Osteoblast (primary cell): Measurements from ENCODE around the gene GNG12. TPM values are rescaled to one million over a fixed set of nuclear protein-coding genes. Genes with fewer than 3 reads are reported as not detected.

Experiments used
- DNase-seq: peaks from one replicate; pipeline ENCODE4 v3.0.0; 2011; ENCODE audit warnings: low spot score, mixed read lengths; ENCODE audit not compliant: insufficient read length; ENCODE audit errors: missing footprints
- H2AFZ ChIP-seq: 2 replicates; pipeline ENCODE4 v1.6.0; 2011; ENCODE audit warnings: mild to moderate bottlenecking, low read length
- H3K27ac ChIP-seq: 2 replicates; pipeline ENCODE4 v1.5.1; 2011; ENCODE audit warnings: mild to moderate bottlenecking, low read depth, low read length, moderate library complexity
- H3K27me3 ChIP-seq: 2 replicates; pipeline ENCODE4 v1.6.0; 2012; ENCODE audit warnings: mild to moderate bottlenecking, control low read depth, inconsistent platforms, low read length, moderate library complexity; ENCODE audit not compliant: insufficient read depth
- H3K36me3 ChIP-seq: 2 replicates; pipeline ENCODE4 v1.5.1; 2011; ENCODE audit warnings: mild to moderate bottlenecking, low read length, control low read depth, moderate library complexity; ENCODE audit not compliant: insufficient read depth
- H3K4me1 ChIP-seq: 2 replicates; pipeline ENCODE4 v1.5.1; 2011; ENCODE audit warnings: mild to moderate bottlenecking, low read length, control low read depth, moderate library complexity; ENCODE audit not compliant: insufficient read depth
- H3K4me2 ChIP-seq: 2 replicates; pipeline ENCODE4 v1.6.0; 2011; ENCODE audit warnings: mild to moderate bottlenecking, low read length; ENCODE audit not compliant: insufficient read depth
- H3K4me3 ChIP-seq: fragments of 200-600 bp; sonication (generic); 3 replicates; pipeline ENCODE4 v1.5.1; 2012; ENCODE audit warnings: mild to moderate bottlenecking, low read length, inconsistent platforms; ENCODE audit not compliant: insufficient read depth
- H3K79me2 ChIP-seq: 2 replicates; pipeline ENCODE4 v1.6.0; 2012; ENCODE audit warnings: mild to moderate bottlenecking, low read length, control low read depth, inconsistent platforms; ENCODE audit not compliant: insufficient read depth
- H3K9me3 ChIP-seq: 2 replicates; pipeline ENCODE4 v1.5.1; 2011; ENCODE audit warnings: low read depth, low read length, control low read depth
- H4K20me1 ChIP-seq: 2 replicates; pipeline ENCODE4 v1.6.0; 2012; ENCODE audit warnings: mild to moderate bottlenecking, low read length, control low read depth; ENCODE audit not compliant: insufficient read depth
- CTCF ChIP-seq: IDR thresholded peaks from 2 replicates; pipeline ENCODE4 v1.5.1; 2011; ENCODE audit warnings: mild to moderate bottlenecking, low read depth, low read length, moderate library complexity; ENCODE audit errors: extremely low read depth
- total RNA-seq: library from RNA; depleted of rRNA; stranded (reverse); fragments of >200 nt; gene quantifications from 2 replicates; pipeline ENCODE4 v1.2.3, GENCODE V29; 2012

Gene GNG12
- total RNA-seq, 1 donor = 219 TPM

GRCh38 chr1:67802565-67802964, 30.7 kb downstream of the GNG12 start:
- H3K9me3 ChIP-seq = no peaks in the 10 kb centered on the region
- H3K27ac ChIP-seq = no peak overlapping the region
- TF ChIP-seq CTCF = no peak
- peaks cover 64% of the 10 kb centered on the region for H4K20me1 ChIP-seq
- H3K4me1 ChIP-seq = peaks cover 36% of the 10 kb centered on the region
- H2AFZ ChIP-seq = no peak overlapping the region
- H3K27me3 ChIP-seq = no peaks in the 10 kb centered on the region
- peaks cover 94% of the 10 kb centered on the region for H3K79me2 ChIP-seq
- no peak for DNase-seq
- H3K4me3 ChIP-seq = no peak overlapping the region
- H3K4me2 ChIP-seq = no peak overlapping the region
- H3K36me3 ChIP-seq = no peaks in the 10 kb centered on the region

- no peak for TF ChIP-seq CTCF
- H3K27ac ChIP-seq = no peak overlapping the region
- H3K27me3 ChIP-seq = no peaks in the 10 kb centered on the region
- DNase-seq = peak; percentile 44
- peaks cover 62% of the 10 kb centered on the region for H4K20me1 ChIP-seq
- H3K9me3 ChIP-seq = no peaks in the 10 kb centered on the region
- H3K36me3 ChIP-seq = no peaks in the 10 kb centered on the region
- H3K4me1 ChIP-seq = peaks cover 36% of the 10 kb centered on the region
- H3K4me2 ChIP-seq = no peak overlapping the region
- H2AFZ ChIP-seq = no peak overlapping the region
- no peak overlapping the region for H3K4me3 ChIP-seq
- peaks cover 96% of the 10 kb centered on the region for H3K79me2 ChIP-seq
Observed at GRCh38 chr1:67801903-67802302, 31.4 kb downstream of the GNG12 start.

GRCh38 chr1:67795179-67795912, 37.9 kb downstream of the GNG12 start:
- TF ChIP-seq CTCF = no peak
- Histone ChIP-seq H3K36me3 (no peaks in the 10 kb centered on the region), H3K4me1 (peaks cover 56% of the 10 kb centered on the region), H4K20me1 (peaks cover 20% of the 10 kb centered on the region), H3K4me3 (no peak overlapping the region), H3K4me2 (no peak overlapping the region), H2AFZ (no peak overlapping the region), H3K27me3 (no peaks in the 10 kb centered on the region), H3K27ac (peak overlapping the region; percentile 0), H3K79me2 (peaks cover 70% of the 10 kb centered on the region), H3K9me3 (no peaks in the 10 kb centered on the region)
- DNase-seq = no peak

GRCh38 chr1:67793562-67793961, 39.7 kb downstream of the GNG12 start:
- no peak for TF ChIP-seq CTCF
- Histone ChIP-seq H4K20me1 (peaks cover 20% of the 10 kb centered on the region), H3K9me3 (no peaks in the 10 kb centered on the region), H3K79me2 (peaks cover 74% of the 10 kb centered on the region), H3K27ac (peak overlapping the region; percentile 98), H3K4me1 (peaks cover 59% of the 10 kb centered on the region), H3K36me3 (no peaks in the 10 kb centered on the region), H3K4me3 (peak overlapping the region; percentile 10), H3K4me2 (peak overlapping the region; percentile 82), H3K27me3 (no peaks in the 10 kb centered on the region), H2AFZ (no peak overlapping the region)
- no peak for DNase-seq
